Endothelial cell of umbilical vein (primary cell): ENCODE results near the gene SLC22A23.

ENCODE experiments used
- EZH2 ChIP-seq: IDR thresholded peaks from 2 replicates; pipeline ENCODE4 v1.6.1; 2012; ENCODE audit warnings: borderline replicate concordance, low read depth, mild to moderate bottlenecking, moderate library complexity, low read length, inconsistent platforms; ENCODE audit not compliant: severe bottlenecking
- FOS ChIP-seq: IDR thresholded peaks from 2 replicates; pipeline ENCODE4 v1.6.1; 2011; ENCODE audit warnings: mild to moderate bottlenecking, low read length, moderate library complexity, borderline replicate concordance; ENCODE audit not compliant: insufficient read depth
- GATA2 ChIP-seq: IDR thresholded peaks from 2 replicates; pipeline ENCODE4 v1.7.0; 2011; ENCODE audit warnings: low read depth, mild to moderate bottlenecking, moderate library complexity, mixed read lengths, low read length; ENCODE audit not compliant: insufficient read length, insufficient read depth
- POLR2A ChIP-seq: IDR thresholded peaks from 2 replicates; pipeline ENCODE4 v1.6.1; 2012; ENCODE audit warnings: low read depth, mild to moderate bottlenecking, control low read depth, low read length
- POLR2AphosphoS5 ChIP-seq: IDR thresholded peaks from 2 replicates; pipeline ENCODE4 v1.6.1; 2012; ENCODE audit warnings: low read depth, mild to moderate bottlenecking, control low read depth, low read length, moderate library complexity; ENCODE audit not compliant: insufficient read depth
- TF ChIP-seq, protein P1 (sequence below), 2 donors: IDR thresholded peaks; 1 replicate in 1 of 2; 2 replicates in 1 of 2; pipeline ENCODE4 v1.5.1; 2011; ENCODE audit warnings: low read length in 2 of 2, mild to moderate bottlenecking in 2 of 2, moderate library complexity in 2 of 2, control low read depth in 1 of 2, inconsistent platforms in 1 of 2, low read depth in 1 of 2; ENCODE audit not compliant: insufficient read depth in 1 of 2; ENCODE audit errors: extremely low read depth in 1 of 2

GRCh38 chr6:3305216-3305565, 151.7 kb downstream of the SLC22A23 start:
- no peak for TF ChIP-seq POLR2A
- TF ChIP-seq, protein P1, sequence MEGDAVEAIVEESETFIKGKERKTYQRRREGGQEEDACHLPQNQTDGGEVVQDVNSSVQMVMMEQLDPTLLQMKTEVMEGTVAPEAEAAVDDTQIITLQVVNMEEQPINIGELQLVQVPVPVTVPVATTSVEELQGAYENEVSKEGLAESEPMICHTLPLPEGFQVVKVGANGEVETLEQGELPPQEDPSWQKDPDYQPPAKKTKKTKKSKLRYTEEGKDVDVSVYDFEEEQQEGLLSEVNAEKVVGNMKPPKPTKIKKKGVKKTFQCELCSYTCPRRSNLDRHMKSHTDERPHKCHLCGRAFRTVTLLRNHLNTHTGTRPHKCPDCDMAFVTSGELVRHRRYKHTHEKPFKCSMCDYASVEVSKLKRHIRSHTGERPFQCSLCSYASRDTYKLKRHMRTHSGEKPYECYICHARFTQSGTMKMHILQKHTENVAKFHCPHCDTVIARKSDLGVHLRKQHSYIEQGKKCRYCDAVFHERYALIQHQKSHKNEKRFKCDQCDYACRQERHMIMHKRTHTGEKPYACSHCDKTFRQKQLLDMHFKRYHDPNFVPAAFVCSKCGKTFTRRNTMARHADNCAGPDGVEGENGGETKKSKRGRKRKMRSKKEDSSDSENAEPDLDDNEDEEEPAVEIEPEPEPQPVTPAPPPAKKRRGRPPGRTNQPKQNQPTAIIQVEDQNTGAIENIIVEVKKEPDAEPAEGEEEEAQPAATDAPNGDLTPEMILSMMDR (IDR thresholded peaks at IDR 0.05; ENCODE audit: extremely low read depth in 1 of 2, insufficient read depth in 1 of 2, low read depth in 1 of 2, low read length in 2 of 2), result no peak
- no peak for TF ChIP-seq POLR2AphosphoS5
- TF ChIP-seq FOS, result no peak
- TF ChIP-seq GATA2, result no peak
- TF ChIP-seq EZH2, result no peak
